ENCODE data around the gene PAK4.
A peak's percentile ranks its signal among the peaks of the same experiment; 100 is the strongest.

The PAK4 gene

GRCh38 chr19:39194832-39195542 lies 69.4 kb downstream of the PAK4 start:
- no peak overlapping the region for H3K27ac Mint-ChIP-seq
- H3K36me3 Mint-ChIP-seq (ENCODE audit: low read depth): no peaks in the 10 kb centered on the region

GRCh38 chr19:39195755-39196154 lies 70.2 kb downstream of the PAK4 start:
- no peak for TF ChIP-seq CTCF (IDR thresholded peaks at IDR 0.05; ENCODE audit: unreplicated experiment in 3 of 3)

More at GRCh38 chr19:39194832-39195542, 69.4 kb downstream of the PAK4 start:
- H3K9me3 Mint-ChIP-seq: no peaks in the 10 kb centered on the region
- H3K4me3 Mint-ChIP-seq: no peak overlapping the region
- TF ChIP-seq CTCF (IDR thresholded peaks at IDR 0.05; ENCODE audit: unreplicated experiment in 3 of 3): no peak
- H3K27me3 Mint-ChIP-seq (ENCODE audit: low read depth): peaks cover 54% of the 10 kb centered on the region
- H3K4me1 Mint-ChIP-seq: peaks cover 5% of the 10 kb centered on the region

GRCh38 chr19:39196320-39196719 lies 70.7 kb downstream of the PAK4 start:
- TF ChIP-seq CTCF (IDR thresholded peaks at IDR 0.05; ENCODE audit: unreplicated experiment in 3 of 3): no peak
- no peak overlapping the region for H3K4me3 Mint-ChIP-seq
- H3K9me3 Mint-ChIP-seq: no peaks in the 10 kb centered on the region
- no peak overlapping the region for H3K27ac Mint-ChIP-seq
- H3K36me3 Mint-ChIP-seq (ENCODE audit: low read depth): no peaks in the 10 kb centered on the region
- peaks cover 62% of the 10 kb centered on the region for H3K27me3 Mint-ChIP-seq (ENCODE audit: low read depth)
- H3K4me1 Mint-ChIP-seq: peaks cover 5% of the 10 kb centered on the region

More at GRCh38 chr19:39195755-39196154, 70.2 kb downstream of the PAK4 start:
- Mint-ChIP-seq H3K4me1 (peaks cover 5% of the 10 kb centered on the region), H3K27me3 (ENCODE audit: low read depth) (peaks cover 56% of the 10 kb centered on the region), H3K36me3 (ENCODE audit: low read depth) (no peaks in the 10 kb centered on the region), H3K27ac (no peak overlapping the region), H3K4me3 (no peak overlapping the region), H3K9me3 (no peaks in the 10 kb centered on the region)

- Mint-ChIP-seq H3K4me3 (peak within 1 kb of the TSS in 2 of 3 experiments; percentile 33 to 55), H3K9me3 (no peaks in the 10 kb centered on the region), H3K4me1 (peaks cover 5% of the 10 kb centered on the region), H3K27ac (peak within 1 kb of the TSS in 1 of 3 experiments; percentile 4), H3K36me3 (ENCODE audit: low read depth) (no peaks in the 10 kb centered on the region), H3K27me3 (ENCODE audit: low read depth) (peaks cover 69% of the 10 kb centered on the region)
- TF ChIP-seq CTCF (IDR thresholded peaks at IDR 0.05; ENCODE audit: unreplicated experiment in 3 of 3): no peak
Observed at GRCh38 chr19:39196860-39197562, 71.4 kb downstream of the PAK4 start, which contains the start of gene NCCRP1. NCCRP1 (plus strand) TSS chr19:39196964; CDS start chr19:39196983, 19 bp downstream.

- Mint-ChIP-seq H3K27ac (no peak overlapping the region), H3K9me3 (no peaks in the 10 kb centered on the region), H3K36me3 (ENCODE audit: low read depth) (no peaks in the 10 kb centered on the region), H3K4me3 (peak overlapping the region in 1 of 3 experiments; percentile 55), H3K27me3 (ENCODE audit: low read depth) (peaks cover 71% of the 10 kb centered on the region), H3K4me1 (peaks cover 5% of the 10 kb centered on the region)
- TF ChIP-seq CTCF (IDR thresholded peaks at IDR 0.05; ENCODE audit: unreplicated experiment in 3 of 3): no peak
Observed at GRCh38 chr19:39197808-39198207, 72.2 kb downstream of the PAK4 start.

Data from nephron (organoid).